PC-9 (cell line): ENCODE measurements around the gene ACBD6. TPM values are rescaled to one million over a fixed set of nuclear protein-coding genes. Genes with fewer than 3 reads are reported as not detected.

Experiments used
- BruUV-seq: library from RNA; stranded (reverse); fragments of 400-500 nt; replicated peaks from 2 replicates; lab custom pipeline; 2021; lab: Mats Ljungman, UMichigan
- CTCF ChIA-PET: fragments of 300-600 bp; sonication (Branson Sonifier 250); formaldehyde crosslinking; loops from one replicate; lab custom pipeline; 2022; ENCODE audit warnings: antibody characterized with exemption; lab: Charles Lee
- POLR2A ChIA-PET: fragments of 300-600 bp; sonication (Branson Sonifier 250); formaldehyde crosslinking; loops from one replicate; lab custom pipeline; 2022; ENCODE audit warnings: antibody characterized with exemption; ENCODE audit not compliant: unreplicated experiment; lab: Charles Lee
- DNase-seq, 2 experiments: peaks; one replicate each; pipeline versions ENCODE4 v3.0.0 to v3.0.0-alpha.2; 2015 to 2022; ENCODE audit warnings: mixed read lengths in 1 of 2
- H2AFZ ChIP-seq: fragments of 200-600 bp; sonication (generic); 2 replicates; pipeline ENCODE4 v1.8.1; 2017; ENCODE audit warnings: antibody characterized with exemption
- H3F3A ChIP-seq: fragments of 200-600 bp; sonication (generic); 2 replicates; pipeline ENCODE4 v1.8.1; 2017; ENCODE audit warnings: antibody characterized with exemption, mild to moderate bottlenecking, low read depth; ENCODE audit not compliant: insufficient read depth
- H3K27ac ChIP-seq: fragments of 200-600 bp; sonication (generic); 2 replicates; pipeline ENCODE4 v1.6.1; 2016; ENCODE audit warnings: mixed run types
- H3K27me3 ChIP-seq: fragments of 200-600 bp; sonication (generic); 2 replicates; pipeline ENCODE4 v1.6.1; 2016; ENCODE audit warnings: low read depth, mixed run types; ENCODE audit not compliant: insufficient read depth
- H3K36me3 ChIP-seq: fragments of 200-600 bp; sonication (generic); 2 replicates; pipeline ENCODE4 v1.6.1; 2016; ENCODE audit warnings: low read depth, mixed run types
- H3K4me1 ChIP-seq: fragments of 200-600 bp; sonication (generic); replicated peaks from 2 replicates; pipeline ENCODE4 v1.6.1; 2016; ENCODE audit warnings: mixed run types; ENCODE audit not compliant: insufficient read depth
- H3K4me2 ChIP-seq: fragments of 200-600 bp; sonication (generic); 2 replicates; pipeline ENCODE4 v1.6.1; 2017; ENCODE audit warnings: mixed run types
- H3K4me3 ChIP-seq: fragments of 200-600 bp; sonication (generic); 2 replicates; pipeline ENCODE4 v1.6.1; 2016; ENCODE audit warnings: mixed run types
- H3K79me2 ChIP-seq: fragments of 200-600 bp; sonication (generic); 2 replicates; pipeline ENCODE4 v1.6.1; 2017; ENCODE audit warnings: low read depth, mixed run types
- H3K9me2 ChIP-seq: fragments of 200-600 bp; sonication (generic); 2 replicates; pipeline ENCODE4 v1.8.1; 2017; ENCODE audit warnings: mild to moderate bottlenecking; ENCODE audit not compliant: insufficient read depth
- H3K9me3 ChIP-seq: fragments of 200-600 bp; sonication (generic); 2 replicates; pipeline ENCODE4 v1.8.1; 2016; ENCODE audit warnings: low read depth; ENCODE audit not compliant: insufficient read depth
- H4K20me1 ChIP-seq: fragments of 200-600 bp; sonication (generic); 2 replicates; pipeline ENCODE4 v1.8.1; 2017; ENCODE audit not compliant: insufficient read depth
- CTCF ChIP-seq: fragments of 200-600 bp; sonication (generic); conservative IDR thresholded peaks from 2 replicates; pipeline ENCODE4 v1.6.1; 2017; ENCODE audit warnings: mixed run types, antibody characterized with exemption, mild to moderate bottlenecking, moderate library complexity
- EZH2 ChIP-seq: fragments of 200-600 bp; sonication (generic); IDR thresholded peaks from 2 replicates; pipeline ENCODE4 v1.8.0; 2017; ENCODE audit warnings: antibody characterized with exemption, low read depth
- intact Hi-C: fragments of 100-400 bp; cut with micrococcal nuclease; formaldehyde crosslinking; loops from one replicate; pipeline ENCODE4 v1.10.0; 2022; ENCODE audit not compliant: unreplicated experiment
- total RNA-seq: library from RNA; stranded (reverse); gene quantifications from 2 replicates; pipeline ENCODE4 v1.2.3, GENCODE V29; 2021

Gene ACBD6
- total RNA-seq, 1 experiment from 2014 or later = 61.0 TPM

GRCh38 chr1:180286417-180286816 is 216.0 kb downstream of the ACBD6 start:
- no peak overlapping the region for H3K4me3 ChIP-seq
- H3K27me3 ChIP-seq = no peaks in the 10 kb centered on the region
- no peaks in the 10 kb centered on the region for H3K4me1 ChIP-seq
- no peak overlapping the region for H3K27ac ChIP-seq
- BruUV-seq = no TSS peak
- H3K36me3 ChIP-seq = peaks cover 15% of the 10 kb centered on the region; the same call in 1 of the 2 replicates
- H3K9me2 ChIP-seq = no peaks in the 10 kb centered on the region
- H3F3A ChIP-seq = no peaks in the 10 kb centered on the region
- no peak for DNase-seq
- no peak overlapping the region for H2AFZ ChIP-seq
- CTCF ChIA-PET = no interaction called here
- TF ChIP-seq CTCF (no peak), EZH2 (no peak)
- POLR2A ChIA-PET = no interaction called here
- H4K20me1 ChIP-seq = no peaks in the 10 kb centered on the region
- H3K4me2 ChIP-seq = no peak overlapping the region
- H3K9me3 ChIP-seq = no peaks in the 10 kb centered on the region
- no peaks in the 10 kb centered on the region for H3K79me2 ChIP-seq
- intact Hi-C loops = no loop called here

GRCh38 chr1:180283098-180283497 is 219.3 kb downstream of the ACBD6 start:
- Histone ChIP-seq H2AFZ (no peak overlapping the region), H3K27me3 (no peaks in the 10 kb centered on the region), H3K9me2 (no peaks in the 10 kb centered on the region), H4K20me1 (no peaks in the 10 kb centered on the region), H3K4me3 (no peak overlapping the region), H3K9me3 (no peaks in the 10 kb centered on the region), H3K36me3 (peaks cover 12% of the 10 kb centered on the region; the same call in 1 of the 2 replicates), H3K79me2 (no peaks in the 10 kb centered on the region), H3K4me2 (no peak overlapping the region), H3F3A (no peaks in the 10 kb centered on the region), H3K27ac (no peak overlapping the region), H3K4me1 (no peaks in the 10 kb centered on the region)
- ChIA-PET POLR2A (no interaction called here), CTCF (no interaction called here)
- TF ChIP-seq EZH2 (no peak), CTCF (no peak)
- no TSS peak for BruUV-seq
- DNase-seq = no peak
- intact Hi-C loops = no loop called here

GRCh38 chr1:180282401-180283044 is 219.9 kb downstream of the ACBD6 start:
- Histone ChIP-seq H3K4me3 (no peak overlapping the region), H4K20me1 (no peaks in the 10 kb centered on the region), H2AFZ (no peak overlapping the region), H3K36me3 (peaks cover 7% of the 10 kb centered on the region; the same call in 1 of the 2 replicates), H3K4me2 (no peak overlapping the region), H3K4me1 (no peaks in the 10 kb centered on the region), H3K9me3 (no peaks in the 10 kb centered on the region), H3F3A (no peaks in the 10 kb centered on the region), H3K9me2 (no peaks in the 10 kb centered on the region), H3K27me3 (no peaks in the 10 kb centered on the region), H3K27ac (no peak overlapping the region), H3K79me2 (no peaks in the 10 kb centered on the region)
- DNase-seq = no peak
- no TSS peak for BruUV-seq
- intact Hi-C loops = no loop called here
- no peak for TF ChIP-seq EZH2
- TF ChIP-seq CTCF = no peak
- CTCF ChIA-PET = no interaction called here
- POLR2A ChIA-PET = no interaction called here
